NB4 (cell line): Measurements from ENCODE around the gene NCOA3.
"Not testable (repeated sequence)": the region's sequence is repeated elsewhere in the genome, so short reads cannot be mapped to it uniquely, and the experiment has no call there.

ENCODE experiments used
- DNase-seq: peaks from one replicate; pipeline ENCODE4 v3.0.0; 2010; ENCODE audit warnings: low read depth
- H3K4me3 ChIP-seq: one replicate; pipeline ENCODE4 v1.5.1; 2011; ENCODE audit warnings: mild to moderate bottlenecking, low read depth, low read length, moderate library complexity
- CTCF ChIP-seq: IDR thresholded peaks from one replicate; pipeline ENCODE4 v1.5.1; 2012; ENCODE audit warnings: low read depth, low read length
- MAX ChIP-seq: IDR thresholded peaks from 2 replicates; pipeline ENCODE4 v1.6.1; 2011; ENCODE audit warnings: low read depth, low read length
- MYC ChIP-seq: IDR thresholded peaks from 2 replicates; pipeline ENCODE4 v1.6.1; 2011; ENCODE audit warnings: low read depth, low read length
- POLR2A ChIP-seq: IDR thresholded peaks from 2 replicates; pipeline ENCODE4 v1.6.1; 2011; ENCODE audit warnings: mild to moderate bottlenecking; ENCODE audit not compliant: insufficient read length; ENCODE audit errors: extremely low read depth

Gene NCOA3

GRCh38 chr20:47455133-47456040, 46.3 kb upstream of the NCOA3 start:
- no peak overlapping the region for H3K4me3 ChIP-seq
- peak; percentile 51 for DNase-seq
- TF ChIP-seq MAX (no peak), CTCF (no peak), MYC (peak; percentile 37; the same call in 1 of the 2 replicates)

GRCh38 chr20:47456041-47456537, 45.6 kb upstream of the NCOA3 start:
- no peak overlapping the region for H3K4me3 ChIP-seq
- DNase-seq, result no peak
- TF ChIP-seq MYC (no peak), POLR2A (no peak), CTCF (no peak), MAX (no peak)

GRCh38 chr20:47456952-47457724, 44.5 kb upstream of the NCOA3 start:
- TF ChIP-seq MYC, result no peak
- DNase-seq, result peak; percentile 53
- H3K4me3 ChIP-seq, result no peak overlapping the region

GRCh38 chr20:47458280-47459050, 43.2 kb upstream of the NCOA3 start:
- DNase-seq, H3K4me3 ChIP-seq: not testable (repeated sequence)

GRCh38 chr20:47459344-47460073, 42.2 kb upstream of the NCOA3 start:
- no peak for TF ChIP-seq CTCF
- TF ChIP-seq MAX, result no peak
- TF ChIP-seq MYC, result no peak
- no peak for TF ChIP-seq POLR2A
- DNase-seq, result no peak
- H3K4me3 ChIP-seq, result no peak overlapping the region

- not testable (repeated sequence) for H3K4me3 ChIP-seq, DNase-seq
These were observed 41.0 kb upstream of the NCOA3 start for GRCh38 chr20:47460761-47461112.

GRCh38 chr20:47461120-47461685, 40.5 kb upstream of the NCOA3 start:
- TF ChIP-seq MAX, result no peak
- TF ChIP-seq POLR2A, result no peak
- no peak for TF ChIP-seq CTCF
- TF ChIP-seq MYC, result no peak
- no peak for DNase-seq
- H3K4me3 ChIP-seq, result no peak overlapping the region

- DNase-seq, result not testable (repeated sequence)
These were observed 39.8 kb upstream of the NCOA3 start for GRCh38 chr20:47461906-47462305.

More at GRCh38 chr20:47461906-47462305, 39.8 kb upstream of the NCOA3 start:
- H3K4me3 ChIP-seq, result not testable (repeated sequence)
